ENCODE results near the gene GIPC3.

GRCh38 chr19:3620145-3620816 is 35.0 kb downstream of the GIPC3 start:
- TF ChIP-seq CREB1 (IDR thresholded peaks at IDR 0.05; ENCODE audit: low read depth) (no peak), NFIC (IDR thresholded peaks at IDR 0.05) (no peak), TCF12 (IDR thresholded peaks at IDR 0.05; ENCODE audit: low read depth) (no peak), MAX (IDR thresholded peaks at IDR 0.05) (no peak), REST (IDR thresholded peaks at IDR 0.05; ENCODE audit: low read depth) (no peak), TAF1 (IDR thresholded peaks at IDR 0.05; ENCODE audit: low read depth) (no peak), RAD21 (IDR thresholded peaks at IDR 0.05; ENCODE audit: low read depth) (no peak), FOXM1 (IDR thresholded peaks at IDR 0.05; ENCODE audit: borderline replicate concordance, low read depth) (no peak), YY1 (IDR thresholded peaks at IDR 0.05; ENCODE audit: low read depth) (no peak), EP300 (IDR thresholded peaks at IDR 0.05; ENCODE audit: borderline replicate concordance) (no peak)

Measured in Ishikawa (cell line).